Panc1 (cell line): ENCODE data around the gene PLAAT2. TPM values are rescaled to one million over a fixed set of nuclear protein-coding genes. Genes with fewer than 3 reads are reported as not detected.

Experiments used
- ATAC-seq: fragments of 200-7000 bp; cut with Tn5 transposase; 2 replicates; pipeline ENCODE4 v1.9.1; 2020; ENCODE audit warnings: mild to moderate bottlenecking, moderate library complexity
- BruUV-seq: library from RNA; stranded (reverse); fragments of 400-500 nt; replicated peaks from 2 replicates; lab custom pipeline; 2021; lab: Mats Ljungman, UMichigan
- CTCF ChIA-PET: fragments of 300-600 bp; sonication (Branson Sonifier 250); formaldehyde crosslinking; loops from one replicate; lab custom pipeline; 2022; ENCODE audit warnings: antibody characterized with exemption; lab: Charles Lee
- POLR2A ChIA-PET: fragments of 300-600 bp; sonication (Branson Sonifier 250); formaldehyde crosslinking; loops from one replicate; lab custom pipeline; 2022; ENCODE audit warnings: antibody characterized with exemption; lab: Charles Lee
- DNase-seq: peaks from one replicate; pipeline ENCODE4 v3.0.0-alpha.2; 2010; ENCODE audit warnings: low read depth, low spot score
- H3K27ac ChIP-seq: 2 replicates; pipeline ENCODE4 v1.5.1; 2011; ENCODE audit warnings: mild to moderate bottlenecking, low read length, inconsistent platforms
- H3K27me3 ChIP-seq: fragments of 200-500 bp; sonication (Bioruptor generic); 2 replicates; pipeline ENCODE4 v1.6.0; 2014; ENCODE audit warnings: low read length, inconsistent platforms; ENCODE audit not compliant: control insufficient read depth, insufficient read depth
- H3K36me3 ChIP-seq: fragments of 200-500 bp; sonication (Bioruptor generic); 2 replicates; pipeline ENCODE4 v1.5.1; 2014; ENCODE audit warnings: inconsistent platforms, mild to moderate bottlenecking, low read length, moderate library complexity; ENCODE audit not compliant: control insufficient read depth, insufficient read depth
- H3K4me1 ChIP-seq: 2 replicates; pipeline ENCODE4 v1.5.1; 2011; ENCODE audit warnings: inconsistent platforms, mild to moderate bottlenecking, low read length, moderate library complexity; ENCODE audit not compliant: control insufficient read depth, insufficient read depth
- H3K4me3 ChIP-seq, 2 experiments: 2 replicates each; pipeline ENCODE4 v1.5.1; 2011 to 2012; ENCODE audit warnings: low read depth in 2 of 2, low read length in 2 of 2, mild to moderate bottlenecking in 2 of 2, inconsistent platforms in 1 of 2, moderate library complexity in 1 of 2
- H3K9me3 ChIP-seq: fragments of 200-500 bp; sonication (Bioruptor generic); 2 replicates; pipeline ENCODE4 v1.5.1; 2014; ENCODE audit warnings: low read depth, mild to moderate bottlenecking, inconsistent platforms, low read length, moderate library complexity; ENCODE audit not compliant: control insufficient read depth, insufficient read depth
- CTCF ChIP-seq: fragments of 450-650 bp; IDR thresholded peaks from 2 replicates; pipeline ENCODE4 v1.5.1; 2017; ENCODE audit warnings: mild to moderate bottlenecking
- POLR2AphosphoS5 ChIP-seq: IDR thresholded peaks from 2 replicates; pipeline ENCODE4 v1.6.1; 2012; ENCODE audit warnings: mild to moderate bottlenecking, low read depth, low read length, moderate library complexity
- REST ChIP-seq, 2 experiments: IDR thresholded peaks; 2 replicates each; pipeline ENCODE4 v1.6.1; 2011 to 2012; ENCODE audit warnings: low read depth in 2 of 2, control low read depth in 1 of 2, low read length in 1 of 2, mild to moderate bottlenecking in 1 of 2, moderate library complexity in 1 of 2; ENCODE audit not compliant: insufficient read depth in 1 of 2
- SIN3A ChIP-seq: IDR thresholded peaks from 2 replicates; pipeline ENCODE4 v1.6.1; 2012; ENCODE audit warnings: low read depth, mild to moderate bottlenecking, low read length, moderate library complexity, borderline replicate concordance; ENCODE audit not compliant: insufficient read depth
- TCF7L2 ChIP-seq: IDR thresholded peaks from 2 replicates; pipeline ENCODE4 v1.6.1; 2011; ENCODE audit warnings: mild to moderate bottlenecking, low read depth, low read length, inconsistent platforms
- in situ Hi-C: cut with HindIII; loops from 2 replicates; pipeline ENCODE4 v1.10.0; 2016; ENCODE audit warnings: low sequenced_read_pairs, low pct_unique_long_range_greater_than_20kb
- intact Hi-C: fragments of 100-400 bp; cut with micrococcal nuclease; formaldehyde crosslinking; loops from one replicate; pipeline ENCODE4 v1.10.0; 2022; ENCODE audit not compliant: unreplicated experiment
- total RNA-seq: library from RNA; stranded (reverse); gene quantifications from one replicate; pipeline ENCODE4 v1.2.1, GENCODE V29; 2021; ENCODE audit not compliant: unreplicated experiment

Gene PLAAT2
- total RNA-seq, 1 experiment from 2014 or later: not detected

- BruUV-seq: no TSS peak
- DNase-seq (no peak), ATAC-seq (no peak)
- no peak overlapping the region for H3K27ac ChIP-seq
- in situ Hi-C loops: no loop called here
- ChIA-PET POLR2A (no interaction called here), CTCF (no interaction called here)
- H3K27me3 ChIP-seq: peaks cover 9% of the 10 kb centered on the region; the same call in 1 of the 2 replicates
- no peaks in the 10 kb centered on the region for H3K4me1 ChIP-seq
- no peaks in the 10 kb centered on the region for H3K36me3 ChIP-seq
- intact Hi-C loops: no loop called here
- no peaks in the 10 kb centered on the region for H3K9me3 ChIP-seq
- TF ChIP-seq POLR2AphosphoS5 (no peak), TCF7L2 (no peak), SIN3A (no peak), REST (IDR thresholded peaks at IDR 0.05; ENCODE audit: insufficient read depth in 1 of 2, low read depth in 2 of 2, low read length in 1 of 2) (no peak), CTCF (no peak)
- H3K4me3 ChIP-seq: no peak overlapping the region
Measured at GRCh38 chr11:63534076-63534475, 29.1 kb downstream of the PLAAT2 start.

- Histone ChIP-seq H3K27me3 (peaks cover 9% of the 10 kb centered on the region; the same call in 1 of the 2 replicates), H3K9me3 (no peaks in the 10 kb centered on the region), H3K36me3 (no peaks in the 10 kb centered on the region), H3K4me3 (no peak overlapping the region), H3K27ac (no peak overlapping the region), H3K4me1 (no peaks in the 10 kb centered on the region)
- in situ Hi-C loops (no loop called here), intact Hi-C loops (no loop called here)
- no peak for TF ChIP-seq CTCF
- ChIA-PET POLR2A (no interaction called here), CTCF (no interaction called here)
- DNase-seq: no peak
- BruUV-seq: no TSS peak
- ATAC-seq: no peak
Measured at GRCh38 chr11:63532799-63533475, 30.2 kb downstream of the PLAAT2 start.
